ENCODE results near the gene TUBGCP6.

TUBGCP6 gene, protein sequence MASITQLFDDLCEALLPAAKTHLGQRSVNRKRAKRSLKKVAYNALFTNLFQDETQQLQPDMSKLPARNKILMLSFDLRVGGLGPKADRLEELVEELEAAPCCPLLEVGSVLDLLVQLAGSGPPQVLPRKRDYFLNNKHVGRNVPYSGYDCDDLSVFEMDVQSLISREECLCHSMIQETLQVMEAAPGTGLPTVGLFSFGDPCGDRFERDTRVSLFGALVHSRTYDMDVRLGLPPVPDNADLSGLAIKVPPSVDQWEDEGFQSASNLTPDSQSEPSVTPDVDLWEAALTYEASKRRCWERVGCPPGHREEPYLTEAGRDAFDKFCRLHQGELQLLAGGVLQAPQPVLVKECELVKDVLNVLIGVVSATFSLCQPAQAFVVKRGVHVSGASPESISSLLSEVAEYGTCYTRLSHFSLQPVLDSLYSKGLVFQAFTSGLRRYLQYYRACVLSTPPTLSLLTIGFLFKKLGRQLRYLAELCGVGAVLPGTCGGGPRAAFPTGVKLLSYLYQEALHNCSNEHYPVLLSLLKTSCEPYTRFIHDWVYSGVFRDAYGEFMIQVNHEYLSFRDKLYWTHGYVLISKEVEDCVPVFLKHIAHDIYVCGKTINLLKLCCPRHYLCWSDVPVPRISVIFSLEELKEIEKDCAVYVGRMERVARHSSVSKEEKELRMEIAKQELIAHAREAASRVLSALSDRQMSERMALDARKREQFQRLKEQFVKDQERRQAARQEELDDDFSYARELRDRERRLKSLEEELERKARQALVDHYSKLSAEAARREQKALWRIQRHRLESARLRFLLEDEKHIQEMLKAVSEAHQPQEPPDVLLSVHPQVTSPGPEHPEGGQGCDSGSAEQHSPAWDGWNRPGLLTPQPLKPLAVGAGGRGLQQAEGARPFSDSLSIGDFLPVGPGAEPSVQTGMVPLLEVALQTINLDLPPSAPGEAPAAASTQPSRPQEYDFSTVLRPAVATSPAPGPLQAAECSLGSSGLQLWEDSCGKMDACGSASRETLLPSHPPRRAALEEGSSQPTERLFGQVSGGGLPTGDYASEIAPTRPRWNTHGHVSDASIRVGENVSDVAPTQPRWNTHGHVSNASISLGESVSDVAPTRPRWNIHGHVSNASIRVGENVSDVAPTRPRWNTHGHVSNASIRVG (N-terminal part only)

DNA sequence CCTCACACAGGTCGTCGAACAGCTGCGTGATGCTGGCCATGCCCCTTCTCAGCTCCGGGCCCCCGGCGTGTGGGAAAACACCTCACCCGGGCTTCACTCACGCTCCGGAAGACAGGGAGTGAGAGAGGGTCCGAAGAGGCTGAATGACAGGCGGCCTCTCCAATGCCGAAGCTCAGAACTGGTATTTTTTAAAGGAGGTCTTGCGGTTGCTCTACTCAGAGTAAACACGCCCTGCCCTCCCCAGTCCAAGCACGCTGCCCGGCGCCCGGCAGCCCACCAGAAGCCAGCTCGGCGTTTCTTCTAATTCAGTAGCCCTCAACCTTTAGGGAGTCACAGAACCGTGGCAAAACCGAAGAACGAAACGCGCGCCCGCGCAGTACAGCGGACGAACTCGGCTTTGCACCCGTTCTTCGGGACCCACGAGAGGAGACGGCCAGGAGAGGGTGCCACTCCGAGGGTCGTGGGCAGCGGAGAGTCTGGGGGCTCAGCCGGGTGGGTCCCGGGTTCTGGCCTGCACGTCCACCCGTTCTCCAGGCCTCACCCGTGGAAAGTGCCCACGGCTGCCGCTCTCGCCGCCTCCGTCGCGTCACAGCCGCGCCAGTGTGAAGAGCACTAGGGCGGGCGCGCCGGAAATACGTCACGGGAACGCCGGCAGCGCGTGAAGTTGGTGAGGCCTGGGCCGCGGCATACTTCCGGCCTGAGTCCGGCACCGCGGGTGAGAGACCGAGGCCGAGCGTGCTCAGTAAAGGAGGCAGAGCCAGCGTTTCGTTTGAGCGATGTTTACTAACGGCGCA, at the start of gene TUBGCP6:
Gene TUBGCP6 (minus strand): TSS at position 604 of the 794 bp plus-strand sequence. CDS start 564 bp downstream, at position 40.
- intact Hi-C loops (cut with micrococcal nuclease) = loop anchor here (2.0 to 5.0 kb wide), 2 partner anchors 98 to 253 kb away; partner anchors contain the start of gene PPP6R2
- Mint-ChIP-seq H3K4me3 (peak within 1 kb of the TSS; percentile 97), H3K36me3 (ENCODE audit: low read depth) (peaks cover 62% of the 10 kb centered on the region), H3K27me3 (no peaks in the 10 kb centered on the region), H3K9me3 (no peaks in the 10 kb centered on the region), H3K4me1 (ENCODE audit: low read depth) (peaks cover 65% of the 10 kb centered on the region), H3K27ac (peak within 1 kb of the TSS; percentile 94)

DNA sequence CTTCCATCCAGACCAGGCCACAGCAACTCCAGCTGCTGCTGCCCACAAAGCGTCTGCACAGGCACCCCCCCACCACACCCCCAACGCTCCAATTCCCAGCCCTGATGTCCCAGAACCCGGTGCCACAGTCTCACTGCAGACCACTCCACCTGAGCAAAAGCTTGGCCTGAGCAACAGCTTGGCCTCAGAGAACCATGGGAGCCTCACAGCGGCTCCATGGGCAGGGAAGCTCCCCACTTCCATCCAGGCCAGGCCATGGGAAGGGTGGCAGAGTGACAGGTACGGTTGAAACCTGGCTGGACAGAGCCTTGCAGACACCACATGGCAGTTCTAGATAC, 49.5 kb upstream of the TUBGCP6 start:
- peak overlapping the region; percentile 44 for H3K4me3 Mint-ChIP-seq
- H3K4me1 Mint-ChIP-seq (ENCODE audit: low read depth) = peaks cover 88% of the 10 kb centered on the region
- H3K27ac Mint-ChIP-seq = peak overlapping the region; percentile 20
- no peaks in the 10 kb centered on the region for H3K27me3 Mint-ChIP-seq
- intact Hi-C loops (cut with micrococcal nuclease) = loop anchor here (5.0 kb wide), 1 partner anchor 33 kb away; the partner anchor contains the start of gene DENND6B
- no peaks in the 10 kb centered on the region for H3K9me3 Mint-ChIP-seq
- peaks cover 95% of the 10 kb centered on the region for H3K36me3 Mint-ChIP-seq (ENCODE audit: low read depth)

DNA sequence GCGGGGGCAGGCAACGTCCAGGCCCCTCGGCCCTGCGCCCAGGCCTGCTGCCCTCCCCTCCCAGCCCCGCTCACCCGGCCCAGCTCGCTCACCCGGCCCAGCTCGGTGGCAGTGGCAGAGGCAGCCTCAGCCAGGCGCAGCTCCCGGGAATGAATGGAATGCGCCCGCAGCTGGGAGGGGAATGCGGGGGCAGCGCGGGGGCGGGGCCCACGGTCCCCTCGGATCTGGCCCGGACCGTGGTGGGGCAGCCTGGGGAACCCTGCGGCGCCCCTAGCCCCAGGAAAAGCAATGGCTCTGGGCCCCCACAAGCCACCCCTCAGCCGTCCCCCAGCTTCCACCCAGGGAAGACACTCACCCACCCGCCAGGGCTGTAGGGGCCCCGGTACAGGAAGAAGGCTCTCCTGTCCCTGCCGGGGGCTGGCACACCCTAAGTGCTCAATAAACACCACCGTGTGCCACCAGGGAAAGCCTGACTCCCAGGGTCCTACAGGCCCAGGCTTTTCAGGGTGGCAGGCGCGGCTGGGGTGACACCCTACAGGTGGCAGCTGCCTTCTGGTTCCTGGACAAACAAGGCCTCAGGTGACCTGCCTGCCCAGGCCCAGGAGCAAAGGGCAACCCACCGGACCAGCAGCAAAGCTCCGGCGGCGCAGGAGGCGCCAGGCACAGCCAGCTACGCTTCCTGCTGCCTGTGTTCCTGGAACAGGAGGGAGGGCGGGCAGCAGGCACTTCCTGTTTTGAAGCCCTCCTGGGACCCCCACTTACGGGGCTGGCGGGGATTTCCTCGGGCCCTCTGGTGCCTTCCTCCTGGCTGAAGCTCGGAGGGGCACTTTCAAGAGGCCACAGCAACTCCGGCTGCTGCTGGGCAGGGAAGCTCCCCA, 48.9 kb upstream of the TUBGCP6 start:
- Mint-ChIP-seq H3K4me1 (ENCODE audit: low read depth) (peaks cover 82% of the 10 kb centered on the region), H3K27ac (peak overlapping the region; percentile 20), H3K9me3 (no peaks in the 10 kb centered on the region), H3K36me3 (ENCODE audit: low read depth) (peaks cover 95% of the 10 kb centered on the region), H3K27me3 (no peaks in the 10 kb centered on the region), H3K4me3 (peak overlapping the region; percentile 44)
- intact Hi-C loops (cut with micrococcal nuclease) = loop anchor here (5.0 kb wide), 1 partner anchor 34 kb away; the partner anchor contains the start of gene DENND6B

DNA sequence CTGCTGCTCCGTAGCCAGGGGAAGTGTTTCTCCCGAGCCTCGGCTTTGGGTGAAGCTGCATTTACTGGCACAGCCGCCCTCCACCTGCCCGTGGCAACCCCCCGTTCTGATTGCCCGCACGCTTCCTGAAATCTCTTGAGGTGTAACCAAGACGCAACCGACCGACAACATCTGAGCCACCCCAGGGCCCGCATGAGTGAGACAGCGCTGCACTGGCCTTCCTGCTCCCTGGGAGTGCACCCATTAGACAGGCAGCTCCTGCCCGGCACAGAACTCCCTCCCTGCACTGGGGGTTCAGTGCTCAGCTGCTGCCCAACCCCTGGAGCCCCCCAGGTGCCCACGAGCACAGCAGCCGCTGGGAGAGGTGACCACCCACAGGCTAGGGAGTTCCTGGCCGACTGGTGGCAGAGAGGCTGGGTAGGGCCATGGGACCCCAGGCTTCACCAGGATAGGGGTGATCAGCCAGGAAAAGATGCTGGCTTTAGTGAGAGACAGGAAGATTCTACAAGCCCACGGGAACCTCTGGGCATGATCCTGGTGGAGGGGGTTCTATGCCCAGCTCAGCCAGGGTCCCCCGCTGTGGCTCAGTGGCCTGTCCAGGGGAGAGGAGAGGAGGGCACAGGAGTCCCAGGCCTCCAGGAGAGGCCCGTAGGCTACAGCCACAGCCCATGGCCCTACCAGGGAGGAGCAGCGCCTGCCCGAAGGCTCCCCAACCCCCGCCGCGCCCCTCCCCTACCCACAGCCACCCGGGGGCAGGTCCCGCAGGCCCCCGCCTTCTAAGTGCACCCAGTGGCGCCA, 48.0 kb upstream of the TUBGCP6 start:
- intact Hi-C loops (cut with micrococcal nuclease) = loop anchor here (5.0 kb wide), 1 partner anchor 34 kb away; the partner anchor contains the start of gene DENND6B
- Mint-ChIP-seq H3K36me3 (ENCODE audit: low read depth) (peaks cover 95% of the 10 kb centered on the region), H3K27me3 (no peaks in the 10 kb centered on the region), H3K4me1 (ENCODE audit: low read depth) (peaks cover 73% of the 10 kb centered on the region), H3K4me3 (peak overlapping the region; percentile 50), H3K9me3 (no peaks in the 10 kb centered on the region), H3K27ac (peak overlapping the region; percentile 46)

DNA sequence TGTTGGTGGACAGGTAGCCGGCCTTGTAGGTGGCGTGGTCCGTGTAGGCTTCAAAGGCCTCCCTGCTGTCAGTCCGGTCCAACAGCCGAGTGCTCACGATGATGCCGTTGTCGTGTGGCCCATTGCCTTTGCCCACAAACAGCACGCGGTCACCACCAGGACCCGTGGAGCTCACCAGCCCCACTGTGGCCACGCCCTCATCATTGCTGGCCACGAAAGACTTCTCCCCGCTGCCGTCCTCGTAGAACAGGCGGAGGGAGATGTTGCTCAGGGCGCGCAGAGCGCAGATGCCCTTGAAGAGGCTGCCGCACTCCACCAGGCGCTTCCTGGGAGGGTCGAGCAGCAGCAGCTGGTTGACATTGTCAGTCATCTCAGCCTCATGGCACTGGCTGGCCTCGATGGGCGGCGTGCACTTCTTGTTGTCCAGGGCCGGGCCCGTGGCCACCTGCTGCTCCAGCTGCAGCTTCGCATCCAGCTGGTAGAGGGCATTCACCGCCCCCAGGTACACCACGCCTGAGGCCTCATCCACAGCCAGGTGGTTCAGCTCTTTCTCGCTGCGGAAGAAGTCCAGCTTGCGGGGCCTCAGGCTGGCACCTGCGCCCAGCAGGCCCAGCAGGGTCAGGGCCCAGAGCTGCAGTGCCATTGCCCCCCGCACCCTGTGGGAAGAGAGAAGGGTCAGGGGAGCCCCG, 45.3 kb upstream of the TUBGCP6 start:
- H3K36me3 Mint-ChIP-seq (ENCODE audit: low read depth) = peaks cover 94% of the 10 kb centered on the region
- H3K4me3 Mint-ChIP-seq = no peak overlapping the region
- H3K4me1 Mint-ChIP-seq (ENCODE audit: low read depth) = peaks cover 47% of the 10 kb centered on the region
- no peak overlapping the region for H3K27ac Mint-ChIP-seq
- intact Hi-C loops (cut with micrococcal nuclease) = loop anchor here (5.0 kb wide), 1 partner anchor 37 kb away; the partner anchor contains the start of gene DENND6B
- H3K27me3 Mint-ChIP-seq = no peaks in the 10 kb centered on the region
- no peaks in the 10 kb centered on the region for H3K9me3 Mint-ChIP-seq

DNA sequence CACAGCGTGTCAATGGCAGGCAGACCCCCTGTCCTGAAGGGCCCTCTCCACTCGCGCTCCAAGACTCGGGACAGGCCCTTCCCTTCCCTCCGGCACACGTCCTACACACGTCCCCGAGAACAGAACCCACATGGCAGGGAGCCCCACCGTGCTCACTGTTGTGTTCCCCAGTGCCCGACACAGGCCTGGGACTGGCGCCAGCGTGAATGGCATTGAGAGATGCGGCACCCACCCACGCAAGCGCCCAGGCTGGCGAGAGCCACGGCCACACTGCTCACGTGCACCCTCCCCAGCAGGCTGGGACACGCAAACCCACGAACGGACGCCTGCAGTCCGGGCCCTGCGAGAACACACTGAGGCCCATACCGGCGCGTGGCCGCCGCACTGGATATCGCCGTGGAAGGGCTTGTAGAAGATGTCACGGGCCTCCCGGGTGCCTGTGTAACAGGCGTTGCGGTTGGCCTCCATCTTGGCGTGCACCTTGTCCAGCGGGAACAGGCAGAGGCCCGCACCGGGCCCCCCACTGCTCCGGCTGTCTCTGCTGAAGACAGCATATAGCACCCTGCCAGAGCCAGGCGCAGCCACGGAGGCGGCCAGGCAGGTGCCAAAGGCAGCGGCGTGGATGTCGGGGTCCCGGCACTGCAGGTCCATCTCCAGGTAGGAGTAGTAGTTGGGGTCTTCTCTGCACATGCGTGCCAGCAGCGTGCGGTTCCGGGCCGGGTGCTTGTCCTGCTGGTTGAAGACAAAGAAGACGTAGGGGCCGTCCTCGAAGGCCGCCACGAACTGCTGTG, 44.5 kb upstream of the TUBGCP6 start:
- Mint-ChIP-seq H3K36me3 (ENCODE audit: low read depth) (peaks cover 94% of the 10 kb centered on the region), H3K9me3 (no peaks in the 10 kb centered on the region), H3K27me3 (no peaks in the 10 kb centered on the region), H3K4me3 (no peak overlapping the region), H3K27ac (no peak overlapping the region), H3K4me1 (ENCODE audit: low read depth) (peaks cover 41% of the 10 kb centered on the region)
- intact Hi-C loops (cut with micrococcal nuclease) = no loop called here

DNA sequence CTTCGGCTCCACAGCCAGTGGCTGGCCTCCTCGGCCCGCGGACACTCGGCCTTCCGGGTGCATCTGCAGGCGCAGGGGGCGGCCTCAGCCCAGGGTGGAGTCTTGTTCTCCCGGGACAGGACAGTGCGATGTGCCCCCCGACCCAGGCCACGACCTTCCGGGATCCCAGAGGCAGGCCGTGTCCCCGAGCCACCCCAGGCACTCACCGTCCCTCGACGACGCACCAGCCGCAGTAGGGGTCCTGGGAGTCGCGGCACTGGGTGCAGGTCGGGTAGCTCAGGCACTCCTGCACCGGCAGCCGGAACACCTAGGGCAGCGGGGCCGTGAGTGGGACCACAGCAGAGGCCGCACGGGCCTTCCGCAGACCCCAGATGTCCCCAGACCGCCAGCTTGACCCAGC, 42.9 kb upstream of the TUBGCP6 start:
- H3K27me3 Mint-ChIP-seq = no peaks in the 10 kb centered on the region
- intact Hi-C loops (cut with micrococcal nuclease) = no loop called here
- H3K4me1 Mint-ChIP-seq (ENCODE audit: low read depth) = peaks cover 28% of the 10 kb centered on the region
- H3K27ac Mint-ChIP-seq = no peak overlapping the region
- H3K9me3 Mint-ChIP-seq = no peaks in the 10 kb centered on the region
- H3K4me3 Mint-ChIP-seq = no peak overlapping the region
- peaks cover 99% of the 10 kb centered on the region for H3K36me3 Mint-ChIP-seq (ENCODE audit: low read depth)

DNA sequence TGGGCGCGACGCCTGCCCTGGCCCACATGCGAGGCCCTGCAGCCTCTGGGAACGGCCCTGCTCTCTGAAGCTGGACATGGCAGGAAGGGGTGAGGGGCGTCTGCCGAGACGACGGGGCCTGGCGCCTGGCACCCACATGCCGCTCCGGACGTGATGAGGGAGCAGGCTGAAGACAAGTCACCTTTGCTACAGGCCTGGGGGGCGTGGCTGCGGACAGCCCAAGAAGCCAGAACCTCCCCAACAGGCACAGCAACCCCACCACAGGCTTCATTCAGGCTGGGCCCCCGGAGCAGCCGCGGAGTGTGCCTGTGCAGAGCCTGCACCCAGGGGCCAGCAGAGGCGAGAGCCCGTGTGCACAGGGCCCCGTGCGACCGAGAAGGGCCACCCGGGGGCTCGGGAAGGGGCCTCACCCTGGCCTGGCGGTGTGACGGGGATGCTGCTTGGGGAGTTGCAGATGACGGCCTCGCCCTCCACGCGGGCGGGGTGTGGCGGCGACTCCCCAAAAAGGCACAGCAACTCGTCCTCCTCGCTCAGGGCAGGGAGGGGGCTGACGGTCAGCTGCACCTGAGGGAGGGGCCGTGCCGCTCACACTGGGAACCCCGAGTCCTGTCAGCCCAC, 42.0 kb upstream of the TUBGCP6 start:
- H3K36me3 Mint-ChIP-seq (ENCODE audit: low read depth) = peaks cover 99% of the 10 kb centered on the region
- no peak overlapping the region for H3K4me3 Mint-ChIP-seq
- no peak overlapping the region for H3K27ac Mint-ChIP-seq
- no peaks in the 10 kb centered on the region for H3K27me3 Mint-ChIP-seq
- intact Hi-C loops (cut with micrococcal nuclease) = no loop called here
- no peaks in the 10 kb centered on the region for H3K9me3 Mint-ChIP-seq
- H3K4me1 Mint-ChIP-seq (ENCODE audit: low read depth) = peaks cover 20% of the 10 kb centered on the region

DNA sequence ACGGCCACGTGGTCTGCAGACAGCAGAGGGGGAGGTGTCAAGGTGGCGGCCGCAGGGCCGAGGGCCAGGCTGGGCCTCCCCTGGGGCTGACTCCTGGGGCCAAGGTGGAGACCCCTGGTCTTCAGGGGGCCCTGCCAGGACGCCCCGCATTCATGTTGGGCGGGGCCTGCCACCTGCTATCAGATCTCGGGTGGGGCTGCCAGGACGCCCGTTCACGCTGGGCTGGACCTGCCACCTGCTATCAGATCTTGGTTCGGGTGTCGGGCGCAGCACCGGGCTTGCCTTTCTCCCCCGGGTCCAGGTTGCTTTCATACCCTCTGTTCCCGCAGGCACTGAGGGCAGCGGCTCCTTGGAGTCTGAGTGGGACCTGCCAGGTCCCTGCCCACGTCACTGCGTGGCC, 41.5 kb upstream of the TUBGCP6 start:
- H3K4me1 Mint-ChIP-seq (ENCODE audit: low read depth) = peaks cover 15% of the 10 kb centered on the region
- no peaks in the 10 kb centered on the region for H3K9me3 Mint-ChIP-seq
- H3K4me3 Mint-ChIP-seq = no peak overlapping the region
- intact Hi-C loops (cut with micrococcal nuclease) = no loop called here
- no peak overlapping the region for H3K27ac Mint-ChIP-seq
- no peaks in the 10 kb centered on the region for H3K27me3 Mint-ChIP-seq
- peaks cover 99% of the 10 kb centered on the region for H3K36me3 Mint-ChIP-seq (ENCODE audit: low read depth)

DNA sequence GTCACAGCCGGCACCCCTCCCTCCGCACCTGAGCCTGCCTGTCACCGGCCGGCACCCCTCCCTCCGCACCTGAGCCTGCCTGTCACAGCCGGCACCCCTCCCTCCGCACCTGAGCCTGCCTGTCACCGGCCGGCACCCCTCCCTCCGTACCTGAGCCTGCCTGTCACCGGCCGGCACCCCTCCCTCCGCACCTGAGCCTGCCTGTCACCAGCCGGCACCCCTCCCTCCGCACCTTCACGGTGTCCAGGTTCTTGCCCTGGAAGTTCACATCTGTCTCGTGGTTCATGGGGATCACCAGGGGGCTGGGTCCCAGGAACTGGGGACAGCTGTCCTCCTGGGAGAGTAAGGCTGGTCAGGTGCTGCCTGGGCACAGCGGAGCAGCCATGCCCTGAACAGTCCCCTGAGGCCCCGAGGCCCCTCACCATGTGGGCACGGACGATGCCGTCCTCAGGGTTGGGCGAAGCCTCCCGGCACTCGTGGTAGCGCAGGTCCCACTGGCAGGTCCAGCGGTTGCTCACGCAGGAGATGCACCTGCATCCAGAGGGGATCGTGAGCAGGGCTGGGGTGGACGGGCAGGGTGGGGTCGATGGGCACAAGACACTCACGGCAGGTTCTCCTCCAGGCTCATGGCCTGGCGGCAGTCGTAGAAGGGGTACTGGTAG, 40.9 kb upstream of the TUBGCP6 start:
- Mint-ChIP-seq H3K9me3 (no peaks in the 10 kb centered on the region), H3K27ac (no peak overlapping the region), H3K27me3 (no peaks in the 10 kb centered on the region), H3K4me1 (ENCODE audit: low read depth) (peaks cover 9% of the 10 kb centered on the region), H3K36me3 (ENCODE audit: low read depth) (peaks cover 99% of the 10 kb centered on the region), H3K4me3 (no peak overlapping the region)
- intact Hi-C loops (cut with micrococcal nuclease) = no loop called here
